BLaER1 treated with 17β-estradiol and CSF1 and Interleukin-3, amounts not matched to agents 10 nM and 100 nM (cell line): ENCODE data around the gene TRPC3.

Experiments used
- H3K27ac ChIP-seq, 11 experiments: shearing (Covaris generic); formaldehyde crosslinking; 2 replicates each; pipeline ENCODE4 v1.8.1; 2022
- H3K27me3 ChIP-seq, 11 experiments: shearing (Covaris generic); formaldehyde crosslinking; 2 replicates each; pipeline ENCODE4 v1.8.1; 2022
- H3K36me3 ChIP-seq, 11 experiments: shearing (Covaris generic); formaldehyde crosslinking; 2 replicates each; pipeline ENCODE4 v1.8.1; 2022
- H3K4me1 ChIP-seq, 10 experiments: shearing (Covaris generic); formaldehyde crosslinking; 2 replicates each; pipeline ENCODE4 v1.8.1; 2022
- H3K4me2 ChIP-seq, 11 experiments: shearing (Covaris generic); formaldehyde crosslinking; 2 replicates each; pipeline ENCODE4 v1.8.1; 2022
- H3K4me3 ChIP-seq, 10 experiments: shearing (Covaris generic); formaldehyde crosslinking; 2 replicates each; pipeline ENCODE4 v1.8.1; 2022
- H3K9ac ChIP-seq, 11 experiments: shearing (Covaris generic); formaldehyde crosslinking; 2 replicates each; pipeline ENCODE4 v1.8.1; 2022
- H3K9me3 ChIP-seq, 11 experiments: shearing (Covaris generic); formaldehyde crosslinking; replicated peaks in 1 of 11; 2 replicates each; pipeline ENCODE4 v1.8.1; 2022
- H4K20me1 ChIP-seq, 11 experiments: shearing (Covaris generic); formaldehyde crosslinking; 2 replicates each; pipeline ENCODE4 v1.8.1; 2022
- Cebpa-rat ChIP-seq, 11 experiments: shearing (Covaris generic); IDR thresholded peaks; 2 replicates each; pipeline ENCODE4 v1.8.1; 2022

TRPC3 gene

GRCh38 chr4:121829511-121829910 is 122.3 kb downstream of the TRPC3 start:
- H3K9ac ChIP-seq, result no peak overlapping the region
- H4K20me1 ChIP-seq, result no peaks in the 10 kb centered on the region
- H3K4me1 ChIP-seq, result peaks cover 0 to 1% (median 0%) of the 10 kb centered on the region in 10 experiments; a peak in 2 of 20 replicates
- no peak overlapping the region for H3K4me3 ChIP-seq
- no peak for TF ChIP-seq Cebpa-rat (IDR thresholded peaks at IDR 0.05)
- H3K36me3 ChIP-seq, result peaks cover 17 to 74% (median 41%) of the 10 kb centered on the region in 11 experiments; a peak in 19 of 22 replicates
- H3K27ac ChIP-seq, result no peak overlapping the region
- H3K27me3 ChIP-seq, result no peaks in the 10 kb centered on the region
- no peak overlapping the region for H3K4me2 ChIP-seq
- H3K9me3 ChIP-seq, result no peaks in the 10 kb centered on the region
